GM12891 (cell line): ENCODE data around the gene CEP350.
"Not testable (repeated sequence)": the region's sequence is repeated elsewhere in the genome, so short reads cannot be mapped to it uniquely, and the experiment has no call there.

Experiments
- DNase-seq: peaks from one replicate; pipeline ENCODE4 v3.0.0; 2011; ENCODE audit warnings: low spot score; ENCODE audit not compliant: insufficient read length
- FAIRE-seq: peaks from 2 replicates; lab custom pipeline; 2011; peaks lifted over from hg19 to GRCh38; lab: Jason Lieb, UNC
- PAX5 ChIP-seq: IDR thresholded peaks from 2 replicates; pipeline ENCODE4 v1.6.1; 2011; ENCODE audit warnings: low read length, moderate library complexity, mild to moderate bottlenecking; ENCODE audit not compliant: insufficient read depth, severe bottlenecking
- POLR2A ChIP-seq: IDR thresholded peaks from 2 replicates; pipeline ENCODE4 v1.6.1; 2011; ENCODE audit warnings: low read depth, low read length, control low read depth
- POLR2AphosphoS5 ChIP-seq: IDR thresholded peaks from 2 replicates; pipeline ENCODE4 v1.6.1; 2011; ENCODE audit warnings: low read depth, low read length, control low read depth
- POU2F2 ChIP-seq: IDR thresholded peaks from 2 replicates; pipeline ENCODE4 v1.6.1; 2011; ENCODE audit warnings: low read depth, mild to moderate bottlenecking, control low read depth, low read length, moderate library complexity
- SPI1 ChIP-seq: IDR thresholded peaks from 2 replicates; pipeline ENCODE4 v1.6.1; 2011; ENCODE audit warnings: low read depth, low read length, control low read depth
- TAF1 ChIP-seq: IDR thresholded peaks from 2 replicates; pipeline ENCODE4 v1.6.1; 2011; ENCODE audit warnings: low read depth, low read length, control low read depth

The CEP350 gene

GRCh38 chr1:180133193-180133592 is 178.6 kb downstream of the CEP350 start:
- no peak for DNase-seq
- TF ChIP-seq POLR2A: no peak
- TF ChIP-seq TAF1: no peak
- no peak for TF ChIP-seq POU2F2
- no peak for TF ChIP-seq POLR2AphosphoS5
- no peak for TF ChIP-seq SPI1
- TF ChIP-seq PAX5: no peak
- FAIRE-seq: no peak

DNA sequence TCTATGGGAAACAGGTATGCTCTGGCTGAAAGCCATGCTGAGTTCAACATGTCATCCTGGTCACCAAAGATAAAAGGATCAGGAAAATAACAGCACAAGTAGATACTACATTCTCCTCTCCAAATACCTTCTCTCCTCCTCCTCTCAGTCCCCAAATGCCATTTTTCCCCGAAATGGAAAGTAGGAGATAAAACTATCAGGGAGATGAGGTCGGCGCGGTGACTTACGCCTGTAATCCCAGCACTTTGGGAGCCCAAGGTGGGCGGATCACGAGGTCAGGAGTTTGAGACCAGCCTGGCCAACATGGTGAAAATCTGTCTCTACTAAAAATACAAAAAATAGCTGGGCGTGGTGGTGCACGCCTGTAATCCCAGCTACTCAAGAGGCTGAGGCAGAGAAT is 179.1 kb downstream of the CEP350 start:
- FAIRE-seq, DNase-seq: not testable (repeated sequence)

DNA sequence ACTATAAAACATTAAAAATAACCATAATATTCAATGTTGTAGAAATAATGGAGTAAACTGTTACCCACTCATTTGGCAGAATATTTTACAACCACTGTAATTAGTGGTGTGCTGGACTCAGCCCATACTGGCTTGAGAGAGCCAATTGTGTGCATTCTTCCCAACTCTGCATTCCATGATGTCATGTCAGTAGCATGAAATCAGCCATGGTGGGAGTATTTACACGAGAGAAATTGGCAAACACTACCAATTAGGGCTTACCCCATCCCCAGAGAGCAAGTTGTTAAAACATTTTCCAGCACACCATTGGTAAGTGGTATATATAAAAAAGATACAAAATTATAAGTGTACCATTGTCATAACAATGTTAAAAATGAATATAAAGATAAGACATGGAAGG is 180.9 kb downstream of the CEP350 start:
- FAIRE-seq (no peak), DNase-seq (no peak)
- TF ChIP-seq POLR2A (no peak), POU2F2 (no peak), TAF1 (no peak), POLR2AphosphoS5 (no peak), SPI1 (no peak), PAX5 (no peak)

DNA sequence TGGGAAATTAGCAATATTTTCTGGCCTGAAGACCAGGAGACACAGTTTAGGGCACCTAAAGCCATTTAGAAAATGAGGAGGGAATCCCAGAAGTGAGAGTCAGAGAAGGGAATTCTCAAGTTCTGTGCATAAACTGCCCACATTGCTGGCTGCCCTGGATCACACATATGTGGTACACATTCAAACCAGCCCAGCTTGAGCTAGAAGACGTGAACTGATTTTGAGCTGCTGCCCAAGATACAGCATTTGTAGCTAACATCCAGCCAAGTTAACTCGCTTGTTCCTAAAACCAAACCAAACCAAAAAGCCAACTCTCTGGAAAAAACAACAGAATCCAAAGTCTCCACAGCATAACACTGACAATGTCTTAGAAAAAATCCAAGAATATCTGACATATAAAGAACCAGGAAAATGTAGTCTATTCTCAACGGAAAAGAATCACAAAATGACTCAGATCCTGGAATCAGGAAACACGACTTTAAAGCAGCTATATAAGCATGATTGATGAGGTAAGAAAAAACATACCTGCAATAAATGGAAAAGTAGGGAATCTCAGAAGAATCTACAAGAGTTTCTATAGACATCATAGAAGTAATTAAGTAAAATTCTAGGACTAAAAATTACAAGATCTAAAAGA is 181.8 kb downstream of the CEP350 start:
- FAIRE-seq (no peak), DNase-seq (no peak)
- TF ChIP-seq POLR2AphosphoS5 (no peak), SPI1 (no peak), POU2F2 (no peak), POLR2A (no peak), PAX5 (no peak), TAF1 (no peak)

DNA sequence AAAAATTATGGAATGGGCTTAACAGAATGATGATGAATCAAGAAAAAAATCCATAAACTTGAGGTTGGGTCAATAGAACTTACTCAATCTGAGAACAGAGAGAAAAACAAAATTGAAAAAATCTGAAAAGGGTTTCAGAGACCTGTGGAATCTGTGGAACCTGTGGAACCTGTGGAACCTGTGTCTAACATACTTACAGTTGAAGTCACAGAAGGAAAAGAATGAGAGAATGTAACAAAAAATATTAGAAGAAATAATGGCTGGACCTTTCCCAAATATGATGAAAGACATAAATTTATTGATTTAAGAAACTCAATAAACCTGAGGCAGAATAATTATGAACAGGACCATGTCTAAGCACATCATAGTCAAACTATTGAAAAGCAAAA is 182.4 kb downstream of the CEP350 start:
- TF ChIP-seq SPI1 (no peak), POLR2A (no peak)
- FAIRE-seq (no peak), DNase-seq (no peak)

DNA sequence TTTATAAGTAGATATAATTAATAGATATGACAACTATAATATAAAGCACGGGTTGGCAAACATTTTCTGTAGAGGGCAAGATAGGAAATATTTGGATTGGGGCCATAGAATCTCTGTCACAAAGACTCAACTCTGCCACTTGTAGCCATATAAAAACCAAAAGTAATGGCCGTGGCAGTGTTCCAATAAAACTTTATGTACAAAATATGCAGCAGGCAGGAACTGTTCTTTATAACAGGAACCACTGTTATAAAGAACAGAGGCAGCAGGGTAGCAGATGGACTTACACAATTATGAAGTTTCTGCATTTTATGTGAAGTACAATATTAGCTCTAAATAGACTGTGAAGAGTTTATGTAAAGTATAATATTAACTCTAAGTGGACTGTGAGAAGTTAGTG is 183.2 kb downstream of the CEP350 start:
- FAIRE-seq (no peak), DNase-seq (no peak)
- TF ChIP-seq PAX5 (no peak), POU2F2 (no peak), TAF1 (no peak), SPI1 (no peak), POLR2A (no peak), POLR2AphosphoS5 (no peak)

GRCh38 chr1:180141381-180141934 is 186.8 kb downstream of the CEP350 start:
- FAIRE-seq: no peak
- no peak for TF ChIP-seq POU2F2
- TF ChIP-seq POLR2AphosphoS5: no peak
- TF ChIP-seq SPI1: no peak
- no peak for TF ChIP-seq POLR2A
- no peak for TF ChIP-seq TAF1
- TF ChIP-seq PAX5: no peak
- no peak for DNase-seq

- no peak for TF ChIP-seq POLR2A
- no peak for TF ChIP-seq POU2F2
- no peak for TF ChIP-seq TAF1
- no peak for TF ChIP-seq PAX5
- no peak for TF ChIP-seq SPI1
- no peak for TF ChIP-seq POLR2AphosphoS5
- FAIRE-seq (no peak), DNase-seq (no peak)
Observed at GRCh38 chr1:180143359-180143758, 188.7 kb downstream of the CEP350 start.

- TF ChIP-seq SPI1 (0 out of 2 replicates have a peak, but pooled peaks have one; percentile 10), POU2F2 (no peak), POLR2AphosphoS5 (no peak), TAF1 (no peak), POLR2A (no peak), PAX5 (no peak)
- FAIRE-seq: no peak
- no peak for DNase-seq
Observed at GRCh38 chr1:180144659-180145357, 190.2 kb downstream of the CEP350 start.

DNA sequence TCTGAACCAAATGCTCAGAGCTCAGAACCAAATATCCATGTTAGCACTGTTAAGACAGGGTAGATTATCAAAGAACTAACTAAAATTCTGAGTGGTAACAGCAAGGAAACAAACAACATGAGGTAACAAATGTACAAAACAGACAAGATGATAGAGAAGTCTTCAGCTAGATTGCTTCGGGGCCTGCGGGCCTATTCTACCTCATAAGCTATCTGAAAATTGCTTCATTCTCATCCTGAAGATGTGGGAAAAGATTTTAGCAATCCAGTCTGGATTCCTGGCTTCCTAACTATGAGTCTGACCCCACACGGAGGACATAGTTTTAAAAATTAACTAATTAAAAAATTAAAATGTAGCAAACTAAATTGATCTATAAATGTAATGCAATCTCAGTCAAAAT is 190.8 kb downstream of the CEP350 start:
- FAIRE-seq (no peak), DNase-seq (no peak)
- TF ChIP-seq POU2F2: no peak

- FAIRE-seq: no peak
- no peak for TF ChIP-seq PAX5
- no peak for TF ChIP-seq TAF1
- TF ChIP-seq SPI1: no peak
- TF ChIP-seq POLR2A: no peak
- no peak for TF ChIP-seq POLR2AphosphoS5
- TF ChIP-seq POU2F2: no peak
- DNase-seq: no peak
Observed at GRCh38 chr1:180150982-180151381, 196.4 kb downstream of the CEP350 start.
